Calu3 (cell line): Measurements from ENCODE around the gene OR2T11. TPM values are rescaled to one million over a fixed set of nuclear protein-coding genes. Genes with fewer than 3 reads are reported as not detected.

Source experiments
- BruUV-seq: library from RNA; stranded (reverse); fragments of 400-500 nt; replicated peaks from 2 replicates; lab custom pipeline; 2021; lab: Mats Ljungman, UMichigan
- CTCF ChIA-PET: fragments of 300-600 bp; sonication (Branson Sonifier 250); formaldehyde crosslinking; loops from one replicate; lab custom pipeline; 2022; ENCODE audit warnings: antibody characterized with exemption; lab: Charles Lee
- DNase-seq: peaks from one replicate; pipeline ENCODE4 v3.0.0; 2022
- H3K27ac Mint-ChIP-seq: one replicate; pipeline ENCODE4 v1.8.0; 2022; ENCODE audit warnings: mixed read lengths; ENCODE audit not compliant: unreplicated experiment
- H3K27me3 Mint-ChIP-seq: one replicate; pipeline ENCODE4 v1.8.0; 2022; ENCODE audit warnings: mixed read lengths; ENCODE audit not compliant: unreplicated experiment
- H3K36me3 Mint-ChIP-seq: one replicate; pipeline ENCODE4 v1.8.0; 2022; ENCODE audit warnings: mild to moderate bottlenecking, moderate library complexity, mixed read lengths; ENCODE audit not compliant: insufficient read depth, unreplicated experiment
- H3K4me1 Mint-ChIP-seq: one replicate; pipeline ENCODE4 v1.8.0; 2022; ENCODE audit warnings: mild to moderate bottlenecking, low read depth, mixed read lengths; ENCODE audit not compliant: unreplicated experiment
- H3K4me3 Mint-ChIP-seq: one replicate; pipeline ENCODE4 v1.8.0; 2022; ENCODE audit warnings: mild to moderate bottlenecking, low read depth, moderate library complexity, mixed read lengths; ENCODE audit not compliant: unreplicated experiment
- H3K9me3 Mint-ChIP-seq: one replicate; pipeline ENCODE4 v1.8.0; 2022; ENCODE audit warnings: low read depth, mixed read lengths; ENCODE audit not compliant: unreplicated experiment
- CTCF ChIP-seq: fragments of 200-600 bp; IDR thresholded peaks from one replicate; pipeline ENCODE4 v1.8.0; 2022; ENCODE audit warnings: antibody characterized with exemption; ENCODE audit not compliant: unreplicated experiment
- intact Hi-C: fragments of 100-400 bp; cut with micrococcal nuclease; formaldehyde crosslinking; loops from one replicate; pipeline ENCODE4 v1.10.0; 2022; ENCODE audit not compliant: unreplicated experiment
- total RNA-seq: library from RNA; stranded (reverse); gene quantifications from 2 replicates; pipeline ENCODE4 v1.2.3, GENCODE V29; 2022

OR2T11 gene
- total RNA-seq, 1 experiment from 2014 or later, result not detected

GRCh38 chr1:248622570-248623001 is 12.3 kb downstream of the OR2T11 start:
- H3K36me3 Mint-ChIP-seq, result no peaks in the 10 kb centered on the region
- TF ChIP-seq CTCF, result no peak
- CTCF ChIA-PET, result no interaction called here
- H3K4me3 Mint-ChIP-seq, result no peak overlapping the region
- no TSS peak for BruUV-seq
- no peak overlapping the region for H3K27ac Mint-ChIP-seq
- no peaks in the 10 kb centered on the region for H3K4me1 Mint-ChIP-seq
- no peaks in the 10 kb centered on the region for H3K27me3 Mint-ChIP-seq
- intact Hi-C loops, result loop anchor here (1.0 kb wide), 2 partner anchors 65 to 185 kb away; no protein-coding TSS in a partner anchor
- peak; percentile 21 for DNase-seq
- H3K9me3 Mint-ChIP-seq, result peaks cover 8% of the 10 kb centered on the region

GRCh38 chr1:248621770-248622169 is 13.1 kb downstream of the OR2T11 start:
- no peak for DNase-seq
- Mint-ChIP-seq H3K27ac (no peak overlapping the region), H3K4me3 (no peak overlapping the region), H3K36me3 (no peaks in the 10 kb centered on the region), H3K9me3 (peaks cover 8% of the 10 kb centered on the region), H3K27me3 (no peaks in the 10 kb centered on the region), H3K4me1 (no peaks in the 10 kb centered on the region)
- BruUV-seq, result no TSS peak
- CTCF ChIA-PET, result no interaction called here
- no peak for TF ChIP-seq CTCF
- intact Hi-C loops, result loop anchor here (1.0 kb wide), 2 partner anchors 66 to 186 kb away; no protein-coding TSS in a partner anchor

- H3K4me1 Mint-ChIP-seq, result no peaks in the 10 kb centered on the region
- CTCF ChIA-PET, result no interaction called here
- no peaks in the 10 kb centered on the region for H3K36me3 Mint-ChIP-seq
- H3K27me3 Mint-ChIP-seq, result no peaks in the 10 kb centered on the region
- peaks cover 8% of the 10 kb centered on the region for H3K9me3 Mint-ChIP-seq
- H3K4me3 Mint-ChIP-seq, result no peak overlapping the region
- H3K27ac Mint-ChIP-seq, result no peak overlapping the region
- BruUV-seq, result no TSS peak
- intact Hi-C loops, result no loop called here
- no peak for TF ChIP-seq CTCF
- DNase-seq, result peak; percentile 42
These were observed 16.0 kb downstream of the OR2T11 start for GRCh38 chr1:248618878-248619277.

DNA sequence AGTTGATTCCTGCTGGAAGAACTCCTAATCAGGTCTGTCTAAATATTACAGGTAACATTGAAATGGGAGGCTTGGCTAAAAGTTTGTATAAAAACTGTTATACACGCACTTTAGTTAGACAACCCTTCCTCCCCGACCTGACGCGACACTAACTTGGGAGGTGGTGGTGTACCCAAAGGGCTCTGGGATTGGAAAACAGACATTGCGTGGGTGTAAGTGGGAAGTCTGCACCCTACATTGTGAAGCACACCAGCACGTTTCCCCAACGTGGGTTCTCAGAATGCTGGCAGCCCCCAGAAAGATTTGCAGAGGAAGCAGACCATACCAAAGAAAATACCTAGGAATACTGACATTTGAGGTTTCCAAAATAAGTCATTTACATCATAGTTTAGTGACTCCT is 16.8 kb downstream of the OR2T11 start:
- CTCF ChIA-PET, result no interaction called here
- Mint-ChIP-seq H3K36me3 (no peaks in the 10 kb centered on the region), H3K27me3 (no peaks in the 10 kb centered on the region), H3K27ac (no peak overlapping the region), H3K4me1 (no peaks in the 10 kb centered on the region), H3K4me3 (no peak overlapping the region), H3K9me3 (peaks cover 8% of the 10 kb centered on the region)
- intact Hi-C loops, result no loop called here
- TF ChIP-seq CTCF, result no peak
- no peak for DNase-seq
- BruUV-seq, result no TSS peak
